NCI-H2081 treated with DMSO at 0.1 percent for 48 hours (cell line): Measurements from ENCODE around the gene CPXM1.
"Not testable (repeated sequence)": the region's sequence is repeated elsewhere in the genome, so short reads cannot be mapped to it uniquely, and the experiment has no call there.

Source experiments
- DNase-seq: peaks from one replicate; lab custom pipeline; 2025; lab: John Stamatoyannopoulos, UW

CPXM1 gene

DNA sequence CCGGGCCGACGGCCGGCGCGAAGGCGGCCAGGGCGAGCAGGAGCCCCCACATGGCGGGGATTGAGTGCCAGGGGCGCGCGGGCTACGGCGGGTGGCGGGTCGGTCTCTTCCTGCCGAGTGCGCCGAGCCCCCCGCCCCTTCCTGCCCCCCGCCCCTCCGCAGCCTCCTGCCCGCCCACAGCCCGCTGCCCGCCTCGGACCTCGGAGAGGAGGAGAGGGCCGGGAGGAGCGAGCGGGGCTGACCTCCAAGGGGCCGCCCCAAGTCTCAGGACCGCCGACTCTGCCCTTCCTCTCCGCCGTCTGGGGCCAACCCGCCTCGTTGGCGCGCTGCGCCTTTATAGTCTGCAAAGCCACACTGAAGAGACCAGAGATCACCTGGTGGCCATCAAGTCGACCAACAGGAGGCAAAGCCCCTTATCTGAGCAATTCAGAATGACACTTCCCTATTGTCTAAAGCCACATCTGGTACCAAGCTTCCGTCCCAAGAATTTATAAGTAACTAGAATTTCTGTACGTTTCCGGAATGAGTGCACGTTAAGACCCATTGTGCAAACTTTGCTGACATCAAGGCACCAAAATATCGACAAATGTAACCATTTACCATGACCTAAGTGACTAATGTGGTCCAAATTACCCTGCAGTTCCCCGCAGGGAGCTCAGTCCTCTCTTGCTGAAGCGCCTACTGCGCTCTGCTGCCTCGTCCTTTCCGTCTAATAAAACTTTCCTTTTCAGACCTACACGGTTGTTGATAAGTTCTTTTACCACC, at the start of gene CPXM1:
TSS of gene CPXM1 (minus strand) at position 107 of the 765 bp plus-strand sequence. CDS start at position 52, 55 bp downstream.
- DNase-seq: no peak

- no peak for DNase-seq
Measured at GRCh38 chr20:2849529-2849928, 49.1 kb upstream of the CPXM1 start.

DNA sequence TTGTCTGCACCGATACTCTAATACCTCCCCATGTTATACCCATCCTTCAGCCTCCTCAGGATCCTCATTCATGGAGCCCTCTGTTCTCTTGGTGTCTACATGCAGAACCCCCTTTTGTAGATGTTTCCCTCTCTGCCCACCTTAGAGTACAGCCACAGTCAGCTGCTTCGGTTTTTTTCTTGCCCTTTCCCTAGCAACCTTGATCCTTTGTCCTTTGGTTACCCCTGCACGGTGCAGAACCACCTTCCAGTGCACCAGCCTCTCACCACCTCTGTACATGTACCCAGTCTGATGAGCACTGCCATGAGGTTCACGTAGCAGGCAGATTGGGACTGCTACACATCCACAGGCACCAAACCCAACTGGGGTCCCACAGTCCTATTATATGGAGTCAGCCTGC, 47.4 kb upstream of the CPXM1 start:
- no peak for DNase-seq

DNA sequence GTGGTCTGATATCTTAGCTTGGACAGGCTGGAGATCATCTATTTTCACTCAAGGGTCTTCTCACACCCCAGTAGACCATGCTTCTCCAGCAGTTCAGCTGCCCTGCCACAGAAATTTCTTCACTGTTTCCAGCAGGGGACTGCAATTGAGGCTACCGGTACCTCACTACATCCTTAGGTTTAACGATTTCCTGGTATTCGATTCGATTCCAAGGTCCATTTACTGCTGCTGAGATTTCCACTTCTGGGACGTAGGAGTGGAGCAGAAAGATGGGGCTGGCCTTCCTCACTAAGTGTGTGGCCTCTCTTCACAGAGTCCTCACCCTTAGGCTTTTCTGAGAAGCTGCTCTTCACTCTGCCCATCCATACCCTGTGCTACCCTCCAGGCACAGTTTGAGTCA, 46.3 kb upstream of the CPXM1 start:
- no peak for DNase-seq

- no peak for DNase-seq
Measured at GRCh38 chr20:2845607-2846006, 45.2 kb upstream of the CPXM1 start.

- no peak for DNase-seq
Measured at GRCh38 chr20:2840967-2841531, 40.6 kb upstream of the CPXM1 start.

DNA sequence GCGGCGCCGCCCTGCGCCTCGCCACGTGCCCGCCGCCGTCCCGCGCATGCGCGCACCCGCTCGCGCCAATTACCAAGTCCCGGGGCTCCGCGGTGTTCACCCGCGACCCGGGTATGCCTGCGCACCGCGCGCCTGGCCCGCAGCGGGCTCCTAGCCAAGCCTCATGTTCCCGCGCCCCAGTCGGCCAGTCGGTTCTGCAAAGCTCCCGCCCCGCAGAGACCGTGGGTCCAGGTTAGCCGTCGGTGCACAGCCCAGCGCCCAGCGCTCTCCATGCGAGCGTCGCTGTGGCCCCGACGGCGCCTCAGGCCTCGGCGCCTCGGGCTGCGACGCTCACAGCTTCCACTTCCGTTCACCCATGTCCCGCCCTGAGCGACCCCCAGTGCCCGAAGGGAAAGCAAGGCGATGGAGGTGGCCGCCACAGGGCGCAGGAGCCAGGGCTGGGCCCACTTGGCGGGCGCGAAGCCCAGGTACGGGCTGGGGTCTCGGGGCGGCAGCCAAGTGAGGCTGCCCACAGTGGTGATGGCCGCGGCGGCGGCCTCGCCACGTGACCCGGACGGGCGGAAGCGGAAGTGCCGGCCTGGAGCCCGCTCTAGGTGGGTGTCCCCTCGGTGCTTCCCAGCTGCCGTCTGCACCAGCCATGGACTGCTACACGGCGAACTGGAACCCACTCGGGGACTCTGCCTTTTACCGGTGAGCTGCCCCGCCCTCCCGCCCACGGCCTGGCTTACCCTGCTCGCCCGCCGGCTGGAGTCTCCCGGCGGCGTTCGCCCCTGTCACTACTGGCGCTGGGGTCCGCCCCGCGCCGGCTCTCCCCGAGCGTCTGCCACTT, 39.9 kb upstream of the CPXM1 start, which contains the start of the genes PCED1A and VPS16:
TSS of gene PCED1A (minus strand) at position 518 of the 829 bp plus-strand sequence. CDS start 743 bp downstream, outside the sequence.
TSS of gene VPS16 (plus strand) at position 608 of the 829 bp plus-strand sequence. CDS start at position 638, 30 bp downstream.
- DNase-seq: no peak

DNA sequence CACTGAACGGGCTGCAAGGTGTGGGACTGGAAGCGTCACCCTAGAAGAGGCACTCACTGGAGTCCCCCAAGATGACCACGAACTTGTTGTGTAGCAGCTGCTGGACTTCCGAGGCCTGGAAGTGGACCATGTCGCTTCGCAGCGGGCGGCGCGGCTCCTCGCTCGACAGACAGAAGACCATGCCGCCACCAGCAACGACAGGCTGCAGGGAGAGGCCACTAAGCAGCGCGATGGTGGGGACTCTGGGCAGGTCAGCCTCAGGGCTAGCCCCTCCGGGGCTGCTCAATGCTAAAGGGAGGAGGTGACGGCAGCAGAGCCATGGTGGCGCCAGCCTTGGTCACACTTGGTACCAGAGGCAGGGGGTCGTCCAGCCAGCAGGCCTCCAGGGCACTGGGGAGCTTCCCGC, 39.3 kb upstream of the CPXM1 start:
- DNase-seq: no peak

GRCh38 chr20:2838847-2839671, 38.6 kb upstream of the CPXM1 start:
- no peak for DNase-seq

DNA sequence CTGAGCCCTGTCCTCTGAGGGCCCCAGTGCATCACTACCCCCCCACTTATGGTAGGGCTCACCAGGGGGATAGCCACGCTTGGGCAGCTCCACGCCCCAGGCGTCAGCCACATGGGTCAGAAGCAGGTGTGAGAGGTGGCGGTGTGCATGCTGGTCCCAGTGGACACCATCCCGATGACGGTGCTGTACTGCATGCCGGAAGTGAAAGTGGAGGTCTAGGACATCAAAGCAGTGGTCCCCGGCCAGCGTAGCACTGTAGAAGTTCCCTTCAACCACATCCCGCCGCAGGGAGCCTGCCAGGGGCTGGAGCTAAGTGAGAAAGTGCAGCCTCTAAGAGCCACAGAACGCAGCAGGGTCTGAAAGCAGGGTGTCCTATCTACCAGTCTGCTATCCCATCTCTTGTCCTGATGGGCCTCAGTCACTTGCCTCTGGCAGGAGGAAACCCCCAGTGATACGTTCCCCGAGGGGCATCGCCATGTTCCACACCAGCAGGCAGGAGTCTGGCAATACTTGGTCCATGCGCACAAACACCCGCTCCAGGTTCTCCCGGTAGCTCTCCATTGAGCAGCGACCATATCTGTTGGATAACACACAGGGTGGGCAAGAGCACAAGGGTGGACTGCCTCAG, 37.9 kb upstream of the CPXM1 start:
- DNase-seq: no peak

DNA sequence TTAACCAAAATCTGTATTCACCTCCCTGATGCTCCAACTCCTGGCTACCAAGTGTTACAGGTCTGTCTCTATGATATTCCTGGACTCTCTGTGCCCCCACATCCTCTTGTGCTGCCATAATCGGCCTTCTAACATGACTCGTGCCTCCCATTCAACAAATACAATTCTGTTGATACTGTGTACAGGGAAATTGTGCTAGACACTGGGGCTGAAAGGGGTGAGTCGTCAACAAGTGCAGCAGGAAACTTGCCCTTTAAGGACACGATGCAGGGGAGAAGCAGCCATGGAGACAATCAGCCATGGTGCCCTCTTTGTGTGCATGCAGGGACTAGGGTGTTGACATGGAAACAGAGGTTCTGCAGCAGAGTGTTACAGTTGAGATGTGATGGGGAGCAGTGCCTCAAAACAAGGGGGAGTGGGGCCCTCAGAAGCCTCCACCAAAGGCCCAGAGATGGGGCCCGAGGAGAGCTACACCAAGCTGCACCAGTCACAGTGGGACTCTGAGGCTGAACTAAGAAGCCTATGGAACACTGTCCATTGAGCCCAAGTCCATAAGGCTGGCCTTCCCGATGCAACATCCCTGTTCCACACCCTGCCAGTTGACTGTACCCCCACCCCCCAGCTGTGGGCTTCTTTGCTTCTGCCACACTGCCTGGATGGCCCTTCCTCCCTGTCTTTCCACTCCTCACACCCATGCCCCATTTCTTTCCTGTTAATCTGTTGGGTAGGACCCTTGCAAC, 37.0 kb upstream of the CPXM1 start:
- no peak for DNase-seq

DNA sequence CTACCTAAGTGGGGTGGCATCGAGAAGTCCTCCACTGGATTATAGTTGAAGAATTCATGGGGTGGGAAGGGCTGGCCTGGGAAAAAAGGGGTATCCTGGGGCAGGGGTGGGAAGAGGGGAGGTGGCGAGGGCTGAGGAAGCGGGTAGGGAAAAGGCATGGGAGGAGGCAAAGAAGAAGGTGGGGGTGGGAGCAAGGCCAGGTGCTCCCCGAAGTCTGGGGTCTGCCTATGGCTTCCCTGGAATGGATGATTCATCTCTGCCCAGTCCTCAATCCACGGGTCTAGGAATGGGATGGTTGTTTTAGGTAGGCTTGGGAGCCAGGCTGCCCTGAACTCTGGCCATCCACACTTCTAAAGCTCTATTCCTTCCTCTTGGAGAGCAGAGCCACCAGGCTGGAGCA, 35.6 kb upstream of the CPXM1 start:
- DNase-seq: no peak

DNA sequence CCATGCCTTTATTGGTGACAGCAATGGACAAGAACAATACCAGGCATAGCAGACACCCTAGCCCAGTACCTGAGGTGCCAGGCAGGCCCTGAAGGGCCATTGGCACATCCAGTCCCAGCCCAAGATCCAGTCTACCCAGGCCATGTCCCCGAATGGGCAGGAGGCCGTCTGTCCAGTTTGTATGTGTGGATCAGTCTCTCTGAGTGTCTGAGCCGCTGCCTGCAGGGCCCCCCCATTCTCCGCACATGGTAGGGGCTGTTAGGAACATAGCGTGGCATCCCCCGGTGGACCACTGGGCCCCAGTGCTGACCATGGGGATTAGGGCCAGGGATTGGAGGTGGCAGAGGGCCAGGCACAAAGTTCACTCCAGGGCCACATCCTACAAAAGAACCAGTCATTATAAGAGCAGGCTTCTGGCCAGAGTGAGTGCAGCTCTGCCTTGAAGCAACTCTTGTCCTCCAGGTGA, 34.9 kb upstream of the CPXM1 start:
- DNase-seq: no peak

DNA sequence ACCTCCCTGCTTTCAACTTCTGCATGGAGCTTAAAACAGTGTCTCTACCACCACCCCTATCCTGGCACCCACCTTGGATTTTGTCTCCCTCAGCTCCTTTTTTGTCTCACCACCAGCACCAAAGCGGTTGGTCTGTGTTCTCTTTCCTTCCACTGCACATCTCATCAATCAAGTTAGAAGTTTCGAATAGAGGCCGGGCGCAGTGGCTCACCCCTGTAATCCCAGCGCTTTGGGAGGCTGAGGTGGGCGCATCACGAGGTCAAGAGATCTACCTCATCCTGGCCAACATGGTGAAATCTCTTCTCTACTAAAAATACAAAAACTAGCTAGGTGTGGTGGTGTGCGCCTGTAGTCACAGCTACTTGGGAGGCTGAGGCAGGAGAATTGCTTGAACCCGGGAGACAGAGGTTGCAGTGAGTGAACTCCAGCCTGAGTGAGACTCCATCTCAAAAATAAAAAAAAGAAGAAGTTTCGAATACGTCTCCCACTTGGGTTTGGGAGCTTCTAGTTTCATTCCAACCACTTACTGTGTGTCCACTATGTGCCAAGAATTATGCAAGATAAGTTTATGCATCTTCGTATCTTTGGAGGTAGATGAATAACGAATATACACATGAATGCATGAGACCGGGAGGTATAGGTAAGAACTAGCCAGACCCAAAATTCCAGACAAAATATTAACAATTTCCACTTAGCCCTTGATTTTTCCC, 34.1 kb upstream of the CPXM1 start:
- no peak for DNase-seq

DNA sequence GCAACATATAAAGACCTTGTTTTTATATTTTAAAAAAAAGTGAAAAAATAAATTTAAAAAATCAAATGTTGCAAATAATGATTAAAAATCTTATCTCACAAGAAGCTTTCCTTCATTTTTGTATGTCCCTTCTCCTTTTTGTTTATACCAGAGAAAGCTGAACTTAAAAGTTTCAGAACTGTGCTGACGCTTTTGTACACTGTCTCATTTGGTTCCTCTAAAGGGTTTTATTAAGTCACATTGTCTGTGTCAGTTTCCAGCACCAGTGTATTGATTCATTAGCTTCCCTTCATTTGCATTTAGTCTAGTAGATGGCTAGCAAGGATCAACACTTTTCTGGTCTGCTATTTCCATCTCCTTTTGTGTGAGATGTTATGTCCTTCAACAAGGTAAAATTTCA, 33.3 kb upstream of the CPXM1 start:
- DNase-seq: no peak

GRCh38 chr20:2831206-2831605, 30.8 kb upstream of the CPXM1 start:
- not testable (repeated sequence) for DNase-seq

- DNase-seq: no peak
Measured at GRCh38 chr20:2829376-2829775, 28.9 kb upstream of the CPXM1 start.

DNA sequence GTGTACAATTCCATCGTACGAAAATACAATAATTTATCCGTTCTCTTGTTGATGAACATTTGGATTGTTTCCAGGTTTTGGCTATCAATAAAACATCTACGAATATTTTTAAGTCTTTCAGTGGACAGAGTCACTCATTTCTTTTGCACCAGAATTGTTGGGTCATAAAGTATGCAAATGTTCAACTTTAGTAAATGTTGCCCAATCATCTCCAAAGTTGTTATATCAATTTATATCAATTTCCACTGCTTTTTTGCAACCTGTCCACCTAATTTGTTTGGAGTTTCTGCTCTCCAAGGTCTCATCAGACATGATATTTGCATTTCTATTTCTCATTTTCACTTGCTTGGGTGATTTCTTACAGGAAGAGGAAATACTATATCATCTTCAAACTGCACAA, 26.2 kb upstream of the CPXM1 start:
- no peak for DNase-seq

- DNase-seq: no peak
Measured at GRCh38 chr20:2825761-2826160, 25.3 kb upstream of the CPXM1 start.

DNA sequence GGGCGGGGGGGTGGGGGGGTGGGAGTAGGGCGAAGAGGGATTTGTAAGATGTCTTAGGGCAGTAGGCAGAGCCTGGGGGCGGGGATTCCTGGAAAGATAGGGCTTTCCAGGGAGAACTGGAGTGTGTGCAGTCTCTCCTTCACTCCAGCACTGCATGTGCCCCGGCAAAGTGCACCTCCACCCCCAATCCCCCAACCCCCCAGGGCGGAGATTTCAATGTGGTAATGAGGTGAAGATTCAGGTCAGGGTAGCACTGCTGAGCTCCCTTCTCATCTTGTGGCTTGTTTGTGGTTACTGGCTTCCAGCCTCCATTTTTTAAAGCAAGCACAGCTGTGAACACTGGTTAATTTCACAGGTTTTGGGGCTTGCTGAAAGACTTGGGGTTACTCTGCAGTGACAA, 21.6 kb upstream of the CPXM1 start:
- no peak for DNase-seq
